HG03575 (cell line): Measurements from ENCODE around the gene UBE2J2.

ENCODE experiments used
- ATAC-seq: cut with Tn5 transposase; IDR thresholded peaks from one replicate; pipeline ENCODE4 v1.9.1; 2021; ENCODE audit not compliant: unreplicated experiment, insufficient number of reproducible peaks, low FRiP score; ENCODE audit errors: extremely low read depth

Gene UBE2J2

GRCh38 chr1:1222575-1223225 lies 51.0 kb downstream of the UBE2J2 start:
- ATAC-seq, result no peak

GRCh38 chr1:1221887-1222574 lies 51.6 kb downstream of the UBE2J2 start:
- no peak for ATAC-seq

GRCh38 chr1:1220197-1220596 lies 53.5 kb downstream of the UBE2J2 start:
- no peak for ATAC-seq

GRCh38 chr1:1219341-1219740 lies 54.3 kb downstream of the UBE2J2 start:
- ATAC-seq, result no peak

GRCh38 chr1:1218524-1219200 lies 55.0 kb downstream of the UBE2J2 start:
- no peak for ATAC-seq

GRCh38 chr1:1217621-1218523 lies 55.8 kb downstream of the UBE2J2 start:
- no peak for ATAC-seq

- ATAC-seq, result no peak
Measured at GRCh38 chr1:1216770-1217620, 56.7 kb downstream of the UBE2J2 start.

- no peak for ATAC-seq
Measured at GRCh38 chr1:1215881-1216605, 57.6 kb downstream of the UBE2J2 start.

GRCh38 chr1:1215080-1215676 lies 58.5 kb downstream of the UBE2J2 start:
- ATAC-seq, result no peak

GRCh38 chr1:1213345-1214265 lies 60.0 kb downstream of the UBE2J2 start, which contains the start of gene TNFRSF4:
TNFRSF4 (minus strand) TSS chr1:1214153; CDS start chr1:1214127, 26 bp downstream.
- no peak for ATAC-seq

- no peak for ATAC-seq
Measured at GRCh38 chr1:1212780-1213344, 60.8 kb downstream of the UBE2J2 start.

- ATAC-seq, result no peak
Measured at GRCh38 chr1:1211541-1212441, 61.9 kb downstream of the UBE2J2 start.

GRCh38 chr1:1210726-1211540 lies 62.7 kb downstream of the UBE2J2 start:
- no peak for ATAC-seq

- ATAC-seq, result no peak
Measured at GRCh38 chr1:1208713-1209433, 64.8 kb downstream of the UBE2J2 start.
